Measurements from ENCODE around the gene VAV2.

The VAV2 gene

DNA sequence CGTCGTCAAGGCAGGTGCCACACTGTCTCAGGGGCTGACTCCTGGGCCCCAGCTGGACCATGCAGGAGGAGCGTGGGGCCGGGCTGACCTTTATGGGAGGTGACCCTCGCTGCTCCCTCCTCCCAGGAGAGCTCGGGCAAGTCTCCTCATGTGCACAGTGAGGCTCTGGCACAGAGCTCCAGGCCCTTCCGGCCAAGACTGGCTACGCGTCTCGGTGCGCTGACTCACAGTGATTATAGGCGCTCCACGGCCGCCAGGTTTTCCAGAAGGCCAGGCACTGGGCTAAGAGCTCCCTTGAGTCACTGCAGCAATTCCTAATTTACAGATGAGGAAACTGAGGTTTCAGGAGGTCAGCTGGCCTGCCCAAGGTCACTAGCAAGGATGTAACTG lies 47.4 kb downstream of the VAV2 start:
- no peak for TF ChIP-seq ZFX (IDR thresholded peaks at IDR 0.05; ENCODE audit: borderline replicate concordance)
- TF ChIP-seq, protein P1, sequence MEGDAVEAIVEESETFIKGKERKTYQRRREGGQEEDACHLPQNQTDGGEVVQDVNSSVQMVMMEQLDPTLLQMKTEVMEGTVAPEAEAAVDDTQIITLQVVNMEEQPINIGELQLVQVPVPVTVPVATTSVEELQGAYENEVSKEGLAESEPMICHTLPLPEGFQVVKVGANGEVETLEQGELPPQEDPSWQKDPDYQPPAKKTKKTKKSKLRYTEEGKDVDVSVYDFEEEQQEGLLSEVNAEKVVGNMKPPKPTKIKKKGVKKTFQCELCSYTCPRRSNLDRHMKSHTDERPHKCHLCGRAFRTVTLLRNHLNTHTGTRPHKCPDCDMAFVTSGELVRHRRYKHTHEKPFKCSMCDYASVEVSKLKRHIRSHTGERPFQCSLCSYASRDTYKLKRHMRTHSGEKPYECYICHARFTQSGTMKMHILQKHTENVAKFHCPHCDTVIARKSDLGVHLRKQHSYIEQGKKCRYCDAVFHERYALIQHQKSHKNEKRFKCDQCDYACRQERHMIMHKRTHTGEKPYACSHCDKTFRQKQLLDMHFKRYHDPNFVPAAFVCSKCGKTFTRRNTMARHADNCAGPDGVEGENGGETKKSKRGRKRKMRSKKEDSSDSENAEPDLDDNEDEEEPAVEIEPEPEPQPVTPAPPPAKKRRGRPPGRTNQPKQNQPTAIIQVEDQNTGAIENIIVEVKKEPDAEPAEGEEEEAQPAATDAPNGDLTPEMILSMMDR (IDR thresholded peaks at IDR 0.05), result no peak
- H3K27ac ChIP-seq, result no peak overlapping the region

DNA sequence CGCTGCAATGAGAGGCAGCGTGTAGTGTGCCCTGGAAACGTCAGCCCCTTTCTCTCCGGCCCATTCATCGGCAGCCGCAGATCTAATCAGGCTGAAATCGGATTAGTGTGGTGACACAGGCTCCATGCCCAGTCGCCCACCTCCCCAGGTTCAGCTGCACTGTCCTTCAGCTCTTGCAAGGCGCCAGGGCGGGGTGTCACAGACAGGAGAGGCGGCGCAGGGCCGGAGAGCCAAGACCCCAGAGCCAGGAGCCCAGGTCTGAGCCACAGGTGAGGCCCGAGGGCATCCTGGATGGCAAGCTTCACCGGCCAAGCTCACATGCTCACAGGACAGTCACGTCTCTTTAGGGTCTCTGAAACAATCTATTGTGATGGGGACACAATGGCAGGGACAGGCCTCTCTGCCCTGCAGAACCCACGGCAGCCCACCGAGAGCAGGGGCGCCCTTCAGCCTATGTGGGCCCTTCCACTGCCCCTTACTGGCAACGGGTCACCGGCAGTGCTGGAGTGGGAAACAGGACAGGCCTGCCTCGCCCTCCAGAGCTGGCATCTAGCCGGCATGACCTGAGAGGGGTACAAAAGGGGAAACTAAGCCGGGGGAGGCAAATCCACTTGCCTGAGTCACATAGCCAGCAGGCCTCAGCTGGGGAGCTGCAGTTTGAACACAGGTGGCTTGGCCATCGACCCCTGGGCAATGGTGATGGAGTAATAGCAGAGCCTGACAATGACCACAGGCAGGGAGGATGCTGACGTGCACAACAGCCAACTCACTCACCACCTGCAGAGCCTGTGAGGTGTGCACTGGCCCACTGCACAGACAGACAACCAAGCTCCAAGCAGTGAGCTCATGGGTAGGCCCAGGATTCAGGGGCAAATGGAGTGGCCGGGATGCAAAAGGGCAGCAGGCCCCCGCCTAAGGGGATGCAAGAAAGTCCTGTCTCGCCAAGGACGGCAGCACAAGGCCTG lies 48.1 kb downstream of the VAV2 start:
- no peak for TF ChIP-seq ZFX (IDR thresholded peaks at IDR 0.05; ENCODE audit: borderline replicate concordance)
- TF ChIP-seq, protein P1 (IDR thresholded peaks at IDR 0.05), result no peak
- H3K27ac ChIP-seq, result no peak overlapping the region

DNA sequence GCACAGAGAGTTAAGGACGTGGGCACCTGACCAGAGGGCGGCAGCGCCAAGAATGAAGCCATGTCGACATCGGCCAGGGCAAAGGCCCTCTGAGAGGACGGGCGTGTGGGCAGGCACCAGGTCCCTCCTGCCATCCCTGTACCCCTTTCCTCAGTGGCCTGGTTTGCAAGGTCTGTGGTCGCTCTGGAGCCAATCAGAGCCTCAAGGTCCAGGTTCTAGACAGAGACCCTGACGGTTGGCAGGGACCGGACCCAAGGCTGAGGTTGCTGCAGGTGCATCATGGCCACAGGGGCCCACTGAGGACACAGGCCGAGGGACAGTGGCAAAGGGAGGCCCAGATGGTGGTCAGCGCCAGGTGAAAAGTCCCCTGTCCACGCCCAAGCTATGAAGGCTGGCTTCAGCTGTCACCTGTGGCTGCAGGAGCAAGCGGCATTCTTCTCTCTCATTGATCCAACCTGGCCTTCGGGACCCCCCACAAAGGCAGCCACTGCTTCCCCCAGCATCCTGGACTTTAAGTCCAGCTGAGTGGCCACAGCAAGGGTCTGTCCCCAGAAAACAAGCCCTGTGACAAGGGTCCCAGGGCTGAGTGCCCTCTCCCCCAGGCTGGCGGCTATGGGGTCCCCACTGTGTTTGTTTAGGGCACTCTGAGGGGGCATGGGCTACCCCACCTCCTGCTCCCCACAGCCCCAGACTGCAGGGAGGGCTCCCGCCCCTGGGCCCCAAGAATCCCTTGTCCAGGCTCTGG lies 48.9 kb downstream of the VAV2 start:
- TF ChIP-seq, protein P1 (IDR thresholded peaks at IDR 0.05), result no peak
- no peak for TF ChIP-seq ZFX (IDR thresholded peaks at IDR 0.05; ENCODE audit: borderline replicate concordance)
- no peak overlapping the region for H3K27ac ChIP-seq

DNA sequence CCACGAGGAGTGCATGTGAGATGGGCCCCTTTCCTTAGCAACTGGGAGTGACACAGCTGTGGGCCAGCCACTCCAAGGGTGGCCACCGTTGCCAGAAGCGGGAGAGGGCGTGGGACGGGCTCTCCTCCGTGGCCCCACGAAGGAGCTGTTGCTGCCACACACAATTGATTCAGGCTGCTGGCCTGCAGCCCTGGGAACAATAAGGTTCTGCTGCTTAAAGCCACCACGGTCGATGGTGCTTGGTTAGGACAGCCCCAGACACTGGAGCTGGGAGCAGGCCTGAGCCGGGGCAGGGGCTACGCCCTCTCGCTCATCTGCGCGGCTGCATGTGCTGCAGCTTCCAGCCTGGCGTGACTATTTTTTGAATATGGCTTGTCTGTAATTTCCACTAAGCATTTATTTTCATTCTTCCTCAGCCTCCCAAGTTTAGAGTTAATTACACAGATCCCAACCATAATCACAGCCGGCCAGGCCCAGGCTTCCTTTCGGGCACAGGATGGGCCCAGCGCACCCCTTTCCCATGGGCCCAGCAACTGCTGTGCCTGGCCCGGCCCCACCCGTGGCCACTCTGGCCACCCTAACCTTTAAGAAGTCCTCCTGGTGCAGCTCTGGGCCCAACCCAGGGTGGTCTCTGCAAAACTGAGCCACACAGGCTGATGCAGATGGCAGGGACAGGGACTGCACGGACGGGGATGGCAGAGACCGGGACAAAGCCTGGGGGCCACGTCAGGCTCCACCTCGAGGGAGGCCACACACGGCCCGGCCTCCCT lies 49.7 kb downstream of the VAV2 start:
- TF ChIP-seq, protein P1 (IDR thresholded peaks at IDR 0.05), result no peak
- TF ChIP-seq ZFX (IDR thresholded peaks at IDR 0.05; ENCODE audit: borderline replicate concordance), result no peak
- H3K27ac ChIP-seq, result no peak overlapping the region

DNA sequence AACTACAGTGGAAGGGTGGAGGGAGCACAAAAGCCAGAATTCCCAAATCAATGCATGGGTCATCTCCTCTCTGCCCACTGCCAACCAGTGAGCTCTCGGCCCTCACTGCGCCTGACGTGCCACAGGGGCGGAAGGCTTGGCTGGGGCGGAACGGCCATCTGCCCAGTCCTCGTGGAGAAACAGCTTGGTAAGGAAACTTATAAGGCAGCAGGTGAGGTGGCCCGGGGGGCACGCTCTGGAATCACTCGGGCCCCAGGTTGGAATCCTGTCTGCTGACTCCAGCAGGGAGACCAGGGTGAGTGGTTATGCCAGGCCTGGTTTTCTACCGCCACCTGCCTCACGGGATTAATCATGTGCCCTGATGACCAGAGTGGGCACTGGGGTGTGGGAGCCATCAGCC lies 52.3 kb downstream of the VAV2 start:
- TF ChIP-seq, protein P1 (IDR thresholded peaks at IDR 0.05), result no peak
- no peak for TF ChIP-seq ZFX (IDR thresholded peaks at IDR 0.05; ENCODE audit: borderline replicate concordance)
- H3K27ac ChIP-seq, result no peak overlapping the region

DNA sequence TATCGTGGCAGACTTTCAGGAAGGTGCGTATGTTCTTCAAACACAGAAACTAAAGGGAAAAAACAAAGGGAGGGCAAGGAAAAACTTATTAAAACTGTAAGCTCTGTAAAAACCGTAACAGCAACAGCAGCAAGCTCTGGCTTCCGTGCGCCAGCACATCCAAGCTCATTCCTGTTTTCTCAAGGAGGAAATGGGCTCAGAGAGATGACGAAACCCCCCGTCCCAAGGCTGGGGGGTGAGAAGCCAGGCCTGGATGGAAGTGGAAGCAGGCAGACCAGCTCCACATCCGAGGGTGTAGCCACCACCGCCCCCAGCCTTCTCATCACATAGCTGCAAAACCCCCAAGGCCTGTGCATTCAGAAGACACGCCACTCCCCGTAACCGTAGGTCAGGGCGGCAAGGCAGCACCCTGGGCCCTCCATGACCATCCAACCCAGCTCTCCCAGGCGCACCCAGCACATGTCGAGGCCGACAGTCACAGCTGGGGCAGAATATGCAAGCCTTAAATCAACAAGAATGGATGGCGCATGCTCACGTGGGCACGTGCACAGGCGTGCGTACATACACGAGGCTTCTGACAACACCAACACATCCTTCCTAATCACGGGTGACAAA lies 52.8 kb downstream of the VAV2 start:
- H3K27ac ChIP-seq, result no peak overlapping the region
- TF ChIP-seq, protein P1 (IDR thresholded peaks at IDR 0.05), result no peak
- no peak for TF ChIP-seq ZFX (IDR thresholded peaks at IDR 0.05; ENCODE audit: borderline replicate concordance)
